ENCODE data around the gene ARGLU1. TPM values are rescaled to one million over a fixed set of nuclear protein-coding genes. Genes with fewer than 3 reads are reported as not detected.

The ARGLU1 gene
- total RNA-seq, 1 donor, result 42.0 TPM

DNA sequence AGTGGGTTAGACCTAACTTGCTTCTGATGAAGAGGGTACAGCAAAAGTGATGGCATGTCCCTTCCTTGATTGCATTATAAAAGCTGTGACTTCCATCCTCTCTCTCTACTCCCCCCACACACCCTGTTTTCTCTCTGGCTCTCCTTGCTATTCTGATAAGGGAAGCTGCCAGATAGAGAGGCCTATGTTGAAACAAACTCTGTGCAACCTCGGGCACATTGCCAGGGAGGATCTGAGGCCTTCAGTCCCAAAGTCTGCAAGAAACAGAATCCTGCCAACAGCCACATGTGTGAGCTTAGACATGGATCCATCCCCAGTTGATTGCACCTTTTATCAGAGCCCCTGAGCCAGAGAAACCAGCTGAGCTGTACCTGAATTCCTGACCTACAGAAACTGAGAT is 44.8 kb upstream of the ARGLU1 start:
- H3K79me2 ChIP-seq (ENCODE audit: insufficient read depth, low read length), result no peaks in the 10 kb centered on the region
- H3K27me3 ChIP-seq (ENCODE audit: insufficient read depth, low read length), result no peaks in the 10 kb centered on the region
- H3K36me3 ChIP-seq (ENCODE audit: insufficient read depth, low read length), result no peaks in the 10 kb centered on the region
- no peaks in the 10 kb centered on the region for H3K9me3 ChIP-seq (ENCODE audit: low read depth, low read length)
- TF ChIP-seq, protein P1, sequence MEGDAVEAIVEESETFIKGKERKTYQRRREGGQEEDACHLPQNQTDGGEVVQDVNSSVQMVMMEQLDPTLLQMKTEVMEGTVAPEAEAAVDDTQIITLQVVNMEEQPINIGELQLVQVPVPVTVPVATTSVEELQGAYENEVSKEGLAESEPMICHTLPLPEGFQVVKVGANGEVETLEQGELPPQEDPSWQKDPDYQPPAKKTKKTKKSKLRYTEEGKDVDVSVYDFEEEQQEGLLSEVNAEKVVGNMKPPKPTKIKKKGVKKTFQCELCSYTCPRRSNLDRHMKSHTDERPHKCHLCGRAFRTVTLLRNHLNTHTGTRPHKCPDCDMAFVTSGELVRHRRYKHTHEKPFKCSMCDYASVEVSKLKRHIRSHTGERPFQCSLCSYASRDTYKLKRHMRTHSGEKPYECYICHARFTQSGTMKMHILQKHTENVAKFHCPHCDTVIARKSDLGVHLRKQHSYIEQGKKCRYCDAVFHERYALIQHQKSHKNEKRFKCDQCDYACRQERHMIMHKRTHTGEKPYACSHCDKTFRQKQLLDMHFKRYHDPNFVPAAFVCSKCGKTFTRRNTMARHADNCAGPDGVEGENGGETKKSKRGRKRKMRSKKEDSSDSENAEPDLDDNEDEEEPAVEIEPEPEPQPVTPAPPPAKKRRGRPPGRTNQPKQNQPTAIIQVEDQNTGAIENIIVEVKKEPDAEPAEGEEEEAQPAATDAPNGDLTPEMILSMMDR (IDR thresholded peaks at IDR 0.05; ENCODE audit: extremely low read depth, low read depth, low read length), result no peak
- no peak overlapping the region for H3K27ac ChIP-seq (ENCODE audit: low read depth, low read length)
- no peaks in the 10 kb centered on the region for H4K20me1 ChIP-seq (ENCODE audit: insufficient read depth, low read length)
- DNase-seq (ENCODE audit: insufficient read length, low spot score, missing footprints), result no peak
- H3K4me3 ChIP-seq (ENCODE audit: insufficient read depth, low read length), result no peak overlapping the region
- peaks cover 4% of the 10 kb centered on the region for H3K4me1 ChIP-seq (ENCODE audit: insufficient read depth, low read length)
- H3K4me2 ChIP-seq (ENCODE audit: insufficient read depth, low read length), result no peak overlapping the region
- no peak overlapping the region for H2AFZ ChIP-seq (ENCODE audit: low read length)

GRCh38 chr13:106610486-106610885 is 42.5 kb upstream of the ARGLU1 start:
- Histone ChIP-seq H3K4me1 (ENCODE audit: insufficient read depth, low read length) (peaks cover 4% of the 10 kb centered on the region), H3K79me2 (ENCODE audit: insufficient read depth, low read length) (no peaks in the 10 kb centered on the region), H3K27ac (ENCODE audit: low read depth, low read length) (no peak overlapping the region), H4K20me1 (ENCODE audit: insufficient read depth, low read length) (no peaks in the 10 kb centered on the region), H3K27me3 (ENCODE audit: insufficient read depth, low read length) (no peaks in the 10 kb centered on the region), H3K4me2 (ENCODE audit: insufficient read depth, low read length) (no peak overlapping the region), H3K36me3 (ENCODE audit: insufficient read depth, low read length) (no peaks in the 10 kb centered on the region), H3K9me3 (ENCODE audit: low read depth, low read length) (no peaks in the 10 kb centered on the region), H2AFZ (ENCODE audit: low read length) (no peak overlapping the region), H3K4me3 (ENCODE audit: insufficient read depth, low read length) (no peak overlapping the region)
- DNase-seq (ENCODE audit: insufficient read length, low spot score, missing footprints), result peak; percentile 39
- TF ChIP-seq, protein P1 (IDR thresholded peaks at IDR 0.05; ENCODE audit: extremely low read depth, low read depth, low read length), result no peak

DNA sequence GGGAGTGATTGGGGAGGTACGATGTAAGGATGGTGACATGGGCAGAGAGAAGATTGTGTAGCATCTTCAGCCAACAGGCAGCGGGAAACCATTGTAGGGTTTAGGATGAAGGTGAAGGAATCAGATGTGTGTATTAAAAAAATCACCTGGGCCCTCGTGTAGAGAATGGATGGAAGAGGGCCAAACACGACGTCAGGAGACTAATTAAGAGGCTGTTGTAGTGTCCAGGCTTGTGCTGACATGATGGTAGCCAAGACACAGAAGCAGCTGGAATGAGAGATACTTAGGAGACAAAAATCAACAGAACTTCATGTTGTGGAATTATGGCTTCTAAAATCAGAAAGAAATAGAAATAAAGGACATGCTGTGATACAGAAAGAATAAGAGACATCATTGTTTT is 41.2 kb upstream of the ARGLU1 start:
- Histone ChIP-seq H3K4me3 (ENCODE audit: insufficient read depth, low read length) (no peak overlapping the region), H2AFZ (ENCODE audit: low read length) (no peak overlapping the region), H3K27ac (ENCODE audit: low read depth, low read length) (no peak overlapping the region), H4K20me1 (ENCODE audit: insufficient read depth, low read length) (no peaks in the 10 kb centered on the region), H3K9me3 (ENCODE audit: low read depth, low read length) (no peaks in the 10 kb centered on the region), H3K27me3 (ENCODE audit: insufficient read depth, low read length) (no peaks in the 10 kb centered on the region), H3K4me2 (ENCODE audit: insufficient read depth, low read length) (no peak overlapping the region), H3K79me2 (ENCODE audit: insufficient read depth, low read length) (no peaks in the 10 kb centered on the region), H3K4me1 (ENCODE audit: insufficient read depth, low read length) (peaks cover 4% of the 10 kb centered on the region), H3K36me3 (ENCODE audit: insufficient read depth, low read length) (no peaks in the 10 kb centered on the region)
- TF ChIP-seq, protein P1 (IDR thresholded peaks at IDR 0.05; ENCODE audit: extremely low read depth, low read depth, low read length), result no peak
- peak; percentile 9 for DNase-seq (ENCODE audit: insufficient read length, low spot score, missing footprints)

DNA sequence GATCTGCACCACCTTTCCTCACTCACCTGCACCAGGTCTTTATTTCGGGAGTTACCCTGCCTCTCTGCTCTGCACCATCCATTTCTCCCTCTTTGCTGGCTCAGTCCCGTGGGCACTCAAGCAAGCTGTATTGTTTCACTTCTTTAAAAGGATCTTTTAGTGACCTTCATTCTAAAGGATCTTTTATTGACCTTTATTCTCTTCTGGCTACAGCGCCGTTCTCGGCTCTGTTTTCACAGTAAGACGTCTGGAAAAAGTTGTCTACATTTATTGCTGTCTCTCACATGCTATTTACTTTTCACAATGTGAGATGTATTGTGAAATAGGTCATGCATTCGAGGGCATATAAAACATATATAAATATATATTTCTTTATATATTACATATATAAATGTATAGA is 35.6 kb upstream of the ARGLU1 start:
- no peak overlapping the region for H2AFZ ChIP-seq (ENCODE audit: low read length)
- no peak overlapping the region for H3K27ac ChIP-seq (ENCODE audit: low read depth, low read length)
- no peak for DNase-seq (ENCODE audit: insufficient read length, low spot score, missing footprints)
- no peak overlapping the region for H3K4me2 ChIP-seq (ENCODE audit: insufficient read depth, low read length)
- no peaks in the 10 kb centered on the region for H4K20me1 ChIP-seq (ENCODE audit: insufficient read depth, low read length)
- H3K79me2 ChIP-seq (ENCODE audit: insufficient read depth, low read length), result no peaks in the 10 kb centered on the region
- TF ChIP-seq, protein P1 (IDR thresholded peaks at IDR 0.05; ENCODE audit: extremely low read depth, low read depth, low read length), result no peak
- H3K9me3 ChIP-seq (ENCODE audit: low read depth, low read length), result no peaks in the 10 kb centered on the region
- H3K27me3 ChIP-seq (ENCODE audit: insufficient read depth, low read length), result no peaks in the 10 kb centered on the region
- no peak overlapping the region for H3K4me3 ChIP-seq (ENCODE audit: insufficient read depth, low read length)
- H3K36me3 ChIP-seq (ENCODE audit: insufficient read depth, low read length), result no peaks in the 10 kb centered on the region
- peaks cover 12% of the 10 kb centered on the region for H3K4me1 ChIP-seq (ENCODE audit: insufficient read depth, low read length)
